Lung (tissue), 12 donors: ENCODE measurements around the gene GPR162. TPM values are rescaled to one million over a fixed set of nuclear protein-coding genes. Genes with fewer than 3 reads are reported as not detected.

Experiments
- ATAC-seq: fragments of 200-7000 bp; cut with Tn5 transposase; one replicate; pipeline ENCODE4 v1.9.1; 2020; ENCODE audit warnings: moderate number of reproducible peaks; ENCODE audit not compliant: insufficient read depth, low FRiP score
- DNase-seq, 3 donors: peaks; one replicate each; pipeline ENCODE4 v3.0.0-alpha.2; 2013 to 2017
- H3K27ac ChIP-seq, 2 donors: one replicate each; pipeline ENCODE4 v1.5.1; 2013; ENCODE audit warnings: mild to moderate bottlenecking in 2 of 2, moderate library complexity in 2 of 2, control low read depth in 1 of 2, inconsistent platforms in 1 of 2, low read depth in 1 of 2, low read length in 1 of 2
- H3K27me3 ChIP-seq, 3 donors: one replicate each; pipeline ENCODE4 v1.5.1; 2013; ENCODE audit warnings: low read length in 2 of 3; ENCODE audit not compliant: control insufficient read depth in 3 of 3, insufficient read depth in 3 of 3
- H3K36me3 ChIP-seq, 4 donors: one replicate each; pipeline ENCODE4 v1.5.1; 2013; ENCODE audit warnings: low read length in 4 of 4, mild to moderate bottlenecking in 1 of 4, moderate library complexity in 1 of 4; ENCODE audit not compliant: control insufficient read depth in 4 of 4, insufficient read depth in 4 of 4
- H3K4me1 ChIP-seq, 5 donors: one replicate each; pipeline ENCODE4 v1.5.1; 2013; ENCODE audit warnings: low read length in 5 of 5, mild to moderate bottlenecking in 2 of 5, moderate library complexity in 1 of 5; ENCODE audit not compliant: control insufficient read depth in 5 of 5, insufficient read depth in 5 of 5
- H3K4me3 ChIP-seq: one replicate; pipeline ENCODE4 v1.5.1; 2013; ENCODE audit warnings: mild to moderate bottlenecking, control low read depth, moderate library complexity
- H3K9ac ChIP-seq, 2 donors: one replicate each; pipeline ENCODE4 v1.5.1; 2013; ENCODE audit warnings: low read length in 2 of 2, control low read depth in 1 of 2; ENCODE audit not compliant: insufficient read depth in 1 of 2
- H3K9me3 ChIP-seq, 4 donors: one replicate each; pipeline ENCODE4 v1.5.1; 2013; ENCODE audit warnings: low read length in 3 of 4, mild to moderate bottlenecking in 1 of 4, moderate library complexity in 1 of 4; ENCODE audit not compliant: control insufficient read depth in 4 of 4, insufficient read depth in 3 of 4
- WGBS, 2 donors: extraction: QIAGEN DNeasy Blood & Tissue Kit; methylation state at CpG; one replicate each; pipeline ENCODE4 v1.1.7; 2013; 5-methylcytosine and 5-hydroxymethylcytosine counted together
- polyA plus RNA-seq, 2 donors: library from polyadenylated mRNA; stranded (reverse); fragments of 200-250 nt; gene quantifications; one replicate each; pipeline ENCODE4 v1.2.1, GENCODE V29; 2013
- total RNA-seq, 2 donors: library from RNA; depleted of rRNA in 1 of 2; stranded (reverse); fragments of >200 nt in 1 of 2; gene quantifications; one replicate each; pipeline ENCODE4 v1.2.1, GENCODE V29; 2014 to 2021
- TF ChIP-seq, protein P1 (sequence below): IDR thresholded peaks from 2 replicates; pipeline ENCODE4 v1.5.1; 2012; ENCODE audit warnings: mild to moderate bottlenecking; ENCODE audit errors: control extremely low read depth, extremely low read depth
- donor health status: control.
- donor health status: control.
- donor health status: Bipolar disorder and iron deficiency.
- donor health status: healthy.
- donor health status: DM: yes; HTN: yes; CAD: no.

Gene GPR162
- total and polyA plus RNA-seq, 4 donors, result 22.8 to 36.0 (median 24.0) TPM

- WGBS, 2 donors, result 0 to 1% methylated on average over 59 to 71 of the region's 71 CpGs
- TF ChIP-seq, protein P1, sequence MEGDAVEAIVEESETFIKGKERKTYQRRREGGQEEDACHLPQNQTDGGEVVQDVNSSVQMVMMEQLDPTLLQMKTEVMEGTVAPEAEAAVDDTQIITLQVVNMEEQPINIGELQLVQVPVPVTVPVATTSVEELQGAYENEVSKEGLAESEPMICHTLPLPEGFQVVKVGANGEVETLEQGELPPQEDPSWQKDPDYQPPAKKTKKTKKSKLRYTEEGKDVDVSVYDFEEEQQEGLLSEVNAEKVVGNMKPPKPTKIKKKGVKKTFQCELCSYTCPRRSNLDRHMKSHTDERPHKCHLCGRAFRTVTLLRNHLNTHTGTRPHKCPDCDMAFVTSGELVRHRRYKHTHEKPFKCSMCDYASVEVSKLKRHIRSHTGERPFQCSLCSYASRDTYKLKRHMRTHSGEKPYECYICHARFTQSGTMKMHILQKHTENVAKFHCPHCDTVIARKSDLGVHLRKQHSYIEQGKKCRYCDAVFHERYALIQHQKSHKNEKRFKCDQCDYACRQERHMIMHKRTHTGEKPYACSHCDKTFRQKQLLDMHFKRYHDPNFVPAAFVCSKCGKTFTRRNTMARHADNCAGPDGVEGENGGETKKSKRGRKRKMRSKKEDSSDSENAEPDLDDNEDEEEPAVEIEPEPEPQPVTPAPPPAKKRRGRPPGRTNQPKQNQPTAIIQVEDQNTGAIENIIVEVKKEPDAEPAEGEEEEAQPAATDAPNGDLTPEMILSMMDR, result no peak
- H3K4me3 ChIP-seq, result peak overlapping the region; percentile 60
- peaks cover 0 to 29% (median 5%) of the 10 kb centered on the region in 5 donors for H3K4me1 ChIP-seq
- H3K27ac ChIP-seq, result peak overlapping the region; percentile 62 to 77
- H3K27me3 ChIP-seq, result peaks cover 0 to 5% (median 0%) of the 10 kb centered on the region in 3 donors
- no peaks in the 10 kb centered on the region for H3K9me3 ChIP-seq
- DNase-seq (peak; percentile 40 to 69 (median 61)), ATAC-seq (no peak)
- peak overlapping the region; percentile 49 to 55 for H3K9ac ChIP-seq
- H3K36me3 ChIP-seq, result peaks cover 0 to 8% (median 5%) of the 10 kb centered on the region in 4 donors
Observed at GRCh38 chr12:6828781-6829535, 7.3 kb downstream of the GPR162 start.

DNA sequence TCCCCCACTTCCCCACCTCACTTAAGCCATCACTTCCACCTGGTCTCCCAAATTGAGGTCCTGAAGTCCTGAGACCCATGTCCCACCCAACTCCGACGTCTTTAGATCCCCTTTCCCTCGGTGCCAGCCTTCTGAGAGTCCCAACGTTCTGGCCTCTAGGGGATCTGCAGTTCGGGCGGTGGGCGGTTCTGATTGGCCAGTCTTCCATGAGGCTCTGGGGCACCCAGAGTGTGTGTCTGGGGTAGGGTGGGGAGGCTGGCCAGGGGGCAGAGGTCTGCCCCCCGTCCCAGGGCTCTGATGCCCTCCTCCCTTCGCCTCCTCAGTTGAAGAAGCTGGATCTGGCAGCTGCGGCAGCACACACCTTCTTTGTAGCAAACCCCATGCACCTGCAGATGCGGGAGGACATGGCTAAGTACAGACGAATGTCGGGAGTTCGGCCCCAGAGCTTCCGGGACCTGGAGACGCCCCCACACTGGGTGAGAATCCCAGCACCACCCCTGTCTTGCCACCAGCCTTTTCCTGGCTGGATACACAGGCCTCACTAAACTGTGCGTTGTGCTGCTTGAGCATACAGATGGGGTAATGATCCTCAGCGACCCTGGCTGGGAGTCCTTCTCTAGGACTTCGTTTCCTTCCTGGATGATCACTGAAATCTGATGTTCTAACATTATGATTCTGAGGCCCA lies 8.1 kb downstream of the GPR162 start:
- DNase-seq (peak in 1 of 3 donors; percentile 60), ATAC-seq (no peak)
- H3K27ac ChIP-seq, result peak overlapping the region; percentile 62 to 77
- peaks cover 0 to 3% (median 0%) of the 10 kb centered on the region in 3 donors for H3K27me3 ChIP-seq
- TF ChIP-seq, protein P1, result no peak
- peaks cover 0 to 29% (median 5%) of the 10 kb centered on the region in 5 donors for H3K4me1 ChIP-seq
- H3K36me3 ChIP-seq, result peaks cover 0 to 12% (median 6%) of the 10 kb centered on the region in 4 donors
- WGBS, 2 donors, result 60 to 61% methylated on average over 19 of the region's 19 CpGs
- no peak overlapping the region for H3K4me3 ChIP-seq
- peak overlapping the region; percentile 49 to 55 for H3K9ac ChIP-seq
- no peaks in the 10 kb centered on the region for H3K9me3 ChIP-seq

DNA sequence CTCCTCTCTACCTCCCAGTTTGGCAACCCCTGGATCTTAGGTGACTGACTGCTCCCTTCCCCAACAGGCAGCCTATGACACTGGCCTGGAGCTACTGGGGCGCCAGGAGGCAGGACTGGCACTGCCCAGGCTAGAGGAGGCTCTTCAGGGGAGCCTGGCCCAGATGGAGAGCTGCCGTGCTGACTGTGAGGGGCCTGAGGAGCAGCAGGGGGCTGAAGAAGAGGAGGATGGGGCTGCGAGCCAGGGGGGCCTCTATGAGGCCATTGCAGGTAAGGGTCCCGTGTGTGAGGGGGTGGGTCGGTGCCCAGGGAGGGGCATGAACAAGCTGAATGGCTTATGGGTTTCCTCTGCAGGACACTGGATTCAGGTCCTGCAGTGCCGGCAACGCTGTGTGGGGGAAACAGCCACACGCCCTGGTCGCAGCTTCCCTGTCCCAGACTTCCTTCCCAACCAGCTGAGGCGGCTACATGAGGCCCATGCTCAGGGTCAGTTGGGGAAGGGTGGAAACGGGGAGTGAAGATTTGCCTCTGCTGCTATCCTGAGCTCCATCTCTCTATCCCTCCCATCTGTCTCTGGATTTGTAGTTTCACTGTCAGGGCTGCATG lies 8.8 kb downstream of the GPR162 start:
- Histone ChIP-seq H3K27ac (no peak overlapping the region), H3K4me3 (no peak overlapping the region), H3K9ac (no peak overlapping the region), H3K36me3 (peaks cover 0 to 12% (median 6%) of the 10 kb centered on the region in 4 donors), H3K27me3 (no peaks in the 10 kb centered on the region), H3K9me3 (no peaks in the 10 kb centered on the region), H3K4me1 (peaks cover 0 to 26% (median 2%) of the 10 kb centered on the region in 5 donors)
- TF ChIP-seq, protein P1, result no peak
- ATAC-seq (no peak), DNase-seq (no peak)
- 69 to 85% methylated on average over 11 of the region's 11 CpGs for WGBS, 2 donors
